NCI-H1436 (cell line): ENCODE results near the gene CDC26.
"Not testable (repeated sequence)": the region's sequence is repeated elsewhere in the genome, so short reads cannot be mapped to it uniquely, and the experiment has no call there.

ENCODE experiments used
- DNase-seq: peaks from one replicate; lab custom pipeline; 2025; lab: John Stamatoyannopoulos, UW

The CDC26 gene

DNA sequence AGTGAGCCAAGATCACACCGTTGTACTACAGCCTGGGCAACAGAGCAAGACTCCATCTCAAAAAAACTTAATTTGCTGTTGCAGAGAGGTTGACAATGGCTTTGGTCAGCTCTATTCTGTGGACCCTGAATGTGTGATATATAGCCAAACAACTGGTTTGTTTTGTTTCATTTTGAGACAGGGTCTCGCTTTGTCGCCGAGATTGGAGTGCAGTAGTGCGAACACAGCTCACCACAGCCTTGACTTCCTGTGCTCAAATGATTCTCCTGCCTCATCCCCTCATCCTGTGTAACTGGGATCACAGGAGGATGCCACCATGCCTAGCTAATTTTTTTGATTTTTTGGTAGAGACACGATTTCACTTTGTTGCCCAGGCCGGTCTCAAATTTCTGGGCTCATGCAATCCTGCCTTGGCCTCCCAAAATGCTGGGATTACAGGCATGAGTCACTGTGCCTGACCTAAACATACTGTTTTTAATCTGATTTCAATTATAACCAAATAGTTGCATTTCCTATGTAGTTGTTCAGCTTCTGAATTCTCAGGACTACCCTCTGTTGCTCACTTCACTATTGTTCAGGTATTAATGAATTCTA lies 18.0 kb upstream of the CDC26 start:
- no peak for DNase-seq

DNA sequence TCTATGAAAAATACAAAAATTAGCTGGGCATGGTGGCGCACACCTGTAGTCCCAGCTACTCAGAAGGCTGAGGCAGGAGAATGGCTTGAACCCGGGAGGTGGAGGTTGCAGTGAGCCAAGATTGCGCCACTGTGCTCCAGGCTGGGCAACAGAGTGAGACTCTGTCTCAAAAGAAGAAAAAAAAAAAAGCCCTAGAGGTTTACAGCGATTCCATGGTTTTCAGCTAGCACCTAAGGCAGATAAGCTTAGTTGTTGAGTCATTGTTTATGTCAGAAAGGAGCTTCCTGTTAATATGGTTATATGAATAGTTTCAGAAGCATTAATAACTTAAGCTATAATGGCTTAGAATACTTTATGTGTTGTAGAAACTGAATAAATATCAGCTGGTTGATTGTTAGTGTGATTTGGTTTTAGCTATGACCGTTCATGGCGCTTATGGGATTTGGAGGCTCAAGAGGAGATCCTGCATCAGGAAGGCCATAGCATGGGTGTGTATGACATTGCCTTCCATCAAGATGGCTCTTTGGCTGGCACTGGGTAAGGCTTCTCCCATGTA lies 14.8 kb upstream of the CDC26 start:
- no peak for DNase-seq

- no peak for DNase-seq
Observed at GRCh38 chr9:113289091-113289490, 13.7 kb upstream of the CDC26 start.

GRCh38 chr9:113281356-113281755 lies 6.0 kb upstream of the CDC26 start:
- DNase-seq: no peak

DNA sequence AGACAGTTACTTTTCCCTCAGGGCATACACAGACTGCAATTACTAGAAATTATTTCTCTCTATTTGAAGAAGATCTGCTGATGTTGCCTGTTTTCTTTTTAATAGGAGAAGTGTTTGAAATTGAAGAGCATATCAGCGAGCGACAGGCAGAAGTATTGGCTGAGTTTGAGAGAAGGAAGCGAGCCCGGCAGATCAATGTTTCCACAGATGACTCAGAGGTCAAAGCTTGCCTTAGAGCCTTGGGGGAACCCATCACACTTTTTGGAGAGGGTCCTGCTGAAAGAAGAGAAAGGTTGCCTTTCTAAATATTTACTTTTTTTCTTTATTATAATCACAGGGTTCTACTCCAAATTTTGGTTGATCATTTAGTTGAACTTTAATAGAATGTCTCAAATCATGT lies 3.5 kb upstream of the CDC26 start:
- no peak for DNase-seq

DNA sequence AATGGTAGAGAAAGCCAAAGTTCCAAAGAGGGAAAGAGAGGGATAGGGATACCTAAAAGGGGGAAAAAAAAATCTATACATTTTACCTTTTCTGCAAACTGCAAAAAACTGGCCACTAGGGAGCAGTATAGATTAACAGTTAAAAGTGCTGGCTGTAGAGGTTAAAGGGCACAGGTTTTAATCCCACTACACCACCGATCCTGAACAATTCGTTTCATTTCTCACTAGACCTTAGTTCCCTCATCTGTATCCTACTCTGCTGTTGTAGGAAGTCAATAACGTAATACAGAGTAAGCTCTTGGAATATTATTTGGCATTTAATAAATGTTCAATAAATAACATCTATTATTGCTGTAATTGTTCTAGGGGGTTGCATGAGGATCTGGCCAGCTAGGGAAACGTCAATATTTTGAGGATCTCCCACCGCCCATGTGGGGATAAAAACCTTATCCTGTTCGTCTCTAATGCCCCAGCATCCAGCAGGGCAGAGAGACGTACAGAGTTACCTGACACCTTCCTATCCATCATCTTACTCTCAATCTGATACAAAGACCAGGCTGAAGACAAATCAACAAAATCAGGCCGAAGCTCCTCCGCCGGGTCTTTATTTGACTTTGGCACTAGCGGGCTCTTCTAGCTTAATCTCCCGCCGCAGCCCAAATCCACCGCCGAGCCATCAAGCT lies 757 bp downstream of the CDC26 start:
- peak; percentile 64 for DNase-seq

DNA sequence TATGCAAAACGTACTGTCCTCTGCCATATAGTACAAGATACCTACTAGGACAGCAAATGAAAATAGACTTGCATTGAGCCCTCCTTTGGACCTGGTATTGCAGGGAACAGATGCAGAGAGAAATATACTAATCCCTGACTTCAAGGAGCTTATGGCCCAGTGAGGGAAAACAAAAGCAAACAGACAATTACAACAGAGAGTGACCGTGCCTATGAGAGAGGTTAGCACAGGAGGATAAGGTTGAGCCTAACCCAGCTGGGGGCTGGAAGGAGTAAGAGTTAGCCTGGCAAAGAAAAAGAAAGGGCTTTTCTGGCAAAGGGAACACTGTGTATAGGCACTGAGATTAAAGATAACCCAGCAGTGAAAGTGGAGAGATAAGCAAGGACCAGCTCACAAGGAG lies 5.5 kb downstream of the CDC26 start:
- DNase-seq: no peak

- DNase-seq: no peak
Observed at GRCh38 chr9:113269355-113269754, 6.0 kb downstream of the CDC26 start.

GRCh38 chr9:113267911-113268566 lies 7.3 kb downstream of the CDC26 start:
- no peak for DNase-seq

DNA sequence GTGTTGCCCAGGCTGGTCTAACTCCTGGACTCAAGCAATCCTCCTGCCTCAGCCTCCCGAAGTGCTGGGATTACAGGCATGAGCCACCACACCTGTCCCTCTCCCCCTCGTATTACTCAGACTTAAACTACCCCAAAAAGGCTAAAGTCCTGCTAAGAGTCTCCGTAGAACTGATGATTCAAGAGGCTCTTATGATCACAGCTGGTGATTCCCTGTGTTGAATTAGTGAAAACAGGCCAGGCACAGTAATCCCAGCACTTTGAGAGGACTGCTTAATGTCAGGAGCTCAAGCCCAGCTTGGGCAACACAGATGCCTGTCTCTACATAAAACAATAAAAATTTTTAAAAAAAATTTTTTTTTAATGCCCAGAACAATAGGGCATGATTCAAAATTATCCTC lies 9.2 kb downstream of the CDC26 start:
- no peak for DNase-seq

- DNase-seq: no peak
Observed at GRCh38 chr9:113261917-113262671, 13.3 kb downstream of the CDC26 start.

DNA sequence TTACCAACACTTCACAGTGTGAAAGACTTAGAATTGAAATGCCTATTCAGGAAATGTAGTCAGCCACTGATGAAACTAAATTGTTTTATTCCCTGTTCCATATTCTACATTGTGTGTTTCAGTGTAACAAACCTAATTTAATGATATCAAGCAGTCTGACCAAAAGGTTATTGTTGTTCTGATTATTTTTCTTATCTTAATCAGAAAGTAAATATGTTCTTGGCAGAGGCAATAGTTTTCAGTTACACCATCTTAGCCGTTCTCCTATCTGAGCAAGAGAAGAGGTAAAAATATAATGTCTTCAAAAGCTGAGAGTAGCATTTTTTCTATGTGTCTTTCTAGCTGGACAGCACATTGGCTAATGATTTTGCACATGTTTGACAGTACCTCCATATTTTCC lies 17.1 kb downstream of the CDC26 start:
- no peak for DNase-seq

- DNase-seq: no peak
Observed at GRCh38 chr9:113257863-113258262, 17.5 kb downstream of the CDC26 start.

- DNase-seq: no peak
Observed at GRCh38 chr9:113255438-113255837, 19.9 kb downstream of the CDC26 start.

DNA sequence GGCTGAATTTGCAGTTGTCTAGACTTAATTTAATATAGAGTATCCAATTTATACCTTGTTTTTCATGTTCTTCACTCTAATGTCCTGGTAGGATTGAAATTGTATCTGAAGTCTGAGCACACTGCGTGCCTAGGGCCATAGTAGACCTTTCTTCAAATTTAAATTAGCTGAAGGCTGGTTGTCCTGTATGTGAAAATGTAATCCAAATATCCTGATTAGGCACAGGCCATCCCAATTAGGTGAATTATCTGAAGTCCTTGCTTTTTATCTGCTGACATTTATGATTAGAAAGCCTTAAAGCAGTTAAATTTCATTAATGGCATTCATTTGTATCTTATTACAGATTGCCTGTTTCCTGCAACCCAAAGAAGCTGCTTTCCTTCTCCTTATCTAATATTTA lies 20.4 kb downstream of the CDC26 start:
- no peak for DNase-seq

GRCh38 chr9:113250807-113251206 lies 24.6 kb downstream of the CDC26 start:
- no peak for DNase-seq

GRCh38 chr9:113249661-113250060 lies 25.7 kb downstream of the CDC26 start:
- not testable (repeated sequence) for DNase-seq

DNA sequence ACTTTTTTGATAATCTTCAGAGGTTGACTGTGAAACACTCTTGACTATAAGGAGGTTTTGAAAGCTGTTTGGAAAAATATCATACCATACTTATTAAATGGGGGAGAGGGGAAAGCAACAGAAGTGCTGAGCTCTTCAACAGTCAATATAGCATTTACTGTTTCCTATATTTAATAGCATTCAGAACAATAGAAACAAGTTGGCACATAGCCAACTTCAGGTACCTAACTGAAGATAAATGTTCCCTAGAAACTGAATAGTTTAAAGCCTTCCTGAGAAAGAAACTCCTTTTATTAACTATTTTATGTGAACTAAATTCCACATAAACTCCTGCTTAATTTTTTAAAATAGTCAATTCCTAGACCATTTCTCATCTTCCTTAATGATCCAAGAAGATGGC lies 27.7 kb downstream of the CDC26 start:
- DNase-seq: no peak

DNA sequence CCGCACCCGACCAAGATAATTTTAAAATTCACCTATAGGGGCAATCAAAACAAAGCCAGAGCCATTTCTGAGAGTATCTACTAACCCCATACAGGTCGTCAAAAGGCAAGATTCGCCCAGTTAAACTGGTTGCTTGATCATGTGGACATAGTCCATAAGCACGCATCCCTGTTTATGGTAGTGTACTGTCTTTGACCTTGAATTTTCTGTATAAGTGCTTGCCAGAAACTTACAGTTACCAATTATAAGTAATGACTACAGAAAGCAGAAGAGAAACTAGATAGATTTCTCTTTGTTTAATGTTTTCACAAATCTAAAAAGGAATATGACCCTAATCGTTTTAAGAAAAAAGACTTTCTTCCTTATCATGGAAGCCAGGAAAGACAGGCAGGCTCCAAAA lies 28.4 kb downstream of the CDC26 start:
- DNase-seq: no peak

DNA sequence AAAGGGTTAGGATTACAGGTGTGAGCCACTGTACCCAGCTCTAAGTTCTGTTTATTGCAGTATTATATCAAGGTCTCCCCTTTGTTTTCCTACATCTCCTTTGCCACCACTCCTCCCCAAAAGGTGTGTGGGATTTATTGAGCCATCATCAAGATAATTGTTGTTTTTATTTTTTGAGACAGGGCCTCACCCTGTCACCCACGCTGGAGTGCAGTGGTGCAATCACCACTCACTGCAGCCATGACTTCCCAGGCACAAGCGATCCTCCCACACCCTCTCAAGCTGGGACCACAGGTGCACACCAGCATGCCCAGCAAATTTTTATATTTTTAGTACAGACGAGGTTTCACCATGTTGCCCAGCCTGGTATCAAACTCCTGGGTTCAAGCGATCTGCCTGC lies 29.5 kb downstream of the CDC26 start:
- DNase-seq: no peak

GRCh38 chr9:113244556-113244955 lies 30.8 kb downstream of the CDC26 start:
- DNase-seq: no peak

DNA sequence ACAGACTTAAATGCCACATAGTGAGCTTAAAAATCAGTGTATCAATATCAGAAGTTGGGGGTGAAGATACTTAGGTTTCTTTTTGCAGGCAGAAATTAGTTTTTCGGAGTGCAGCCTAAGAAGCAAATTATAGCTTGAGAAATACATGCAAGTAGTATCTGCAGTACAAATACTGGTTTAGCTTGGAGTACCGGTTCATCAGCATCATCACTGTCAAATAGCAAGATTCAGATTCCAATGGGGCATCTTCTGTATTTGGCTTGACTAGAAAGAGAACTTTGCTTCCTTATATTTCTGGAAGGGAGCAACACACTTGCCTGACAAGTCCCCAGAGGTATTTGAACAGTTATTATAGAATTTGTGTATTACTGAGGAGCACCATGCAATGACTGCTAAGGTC lies 34.2 kb downstream of the CDC26 start:
- DNase-seq: no peak

DNA sequence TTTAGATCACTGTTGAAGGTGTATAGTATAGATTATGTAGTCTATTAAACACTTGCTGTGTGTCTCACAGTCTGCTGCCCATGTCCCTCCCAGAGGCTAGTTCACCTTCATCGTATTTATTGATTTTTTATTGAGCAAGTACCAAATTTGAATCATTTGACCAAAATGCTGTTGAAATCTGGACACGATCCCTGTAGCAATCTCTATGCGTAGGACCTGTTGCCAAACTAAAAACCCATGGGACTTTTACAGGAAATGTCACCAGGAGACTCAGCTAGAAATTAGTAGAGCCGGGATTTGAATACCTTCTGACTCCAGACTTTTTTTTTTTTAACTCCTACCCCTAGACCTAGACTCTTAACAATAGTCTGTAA lies 36.5 kb downstream of the CDC26 start:
- no peak for DNase-seq
